Peyer's patch (tissue), 4 donors: Measurements from ENCODE around the gene TLE5.

Experiments used
- POLR2A ChIP-seq, 2 donors: fragments of 450-650 bp; IDR thresholded peaks; one replicate each; pipeline ENCODE4 v1.5.1; 2017; ENCODE audit warnings: antibody characterized with exemption in 2 of 2, mild to moderate bottlenecking in 2 of 2, moderate library complexity in 2 of 2
- TF ChIP-seq, protein P1 (sequence below), 6 experiments: fragments of 450-650 bp in 4 of 6; fragments of 200-600 bp in 2 of 6; sonication (generic) in 1 of 6; IDR thresholded peaks; one replicate each; pipeline ENCODE4 v1.5.1; 2017 to 2019; ENCODE audit warnings: antibody characterized with exemption in 6 of 6, mild to moderate bottlenecking in 3 of 6, moderate library complexity in 1 of 6

DNA sequence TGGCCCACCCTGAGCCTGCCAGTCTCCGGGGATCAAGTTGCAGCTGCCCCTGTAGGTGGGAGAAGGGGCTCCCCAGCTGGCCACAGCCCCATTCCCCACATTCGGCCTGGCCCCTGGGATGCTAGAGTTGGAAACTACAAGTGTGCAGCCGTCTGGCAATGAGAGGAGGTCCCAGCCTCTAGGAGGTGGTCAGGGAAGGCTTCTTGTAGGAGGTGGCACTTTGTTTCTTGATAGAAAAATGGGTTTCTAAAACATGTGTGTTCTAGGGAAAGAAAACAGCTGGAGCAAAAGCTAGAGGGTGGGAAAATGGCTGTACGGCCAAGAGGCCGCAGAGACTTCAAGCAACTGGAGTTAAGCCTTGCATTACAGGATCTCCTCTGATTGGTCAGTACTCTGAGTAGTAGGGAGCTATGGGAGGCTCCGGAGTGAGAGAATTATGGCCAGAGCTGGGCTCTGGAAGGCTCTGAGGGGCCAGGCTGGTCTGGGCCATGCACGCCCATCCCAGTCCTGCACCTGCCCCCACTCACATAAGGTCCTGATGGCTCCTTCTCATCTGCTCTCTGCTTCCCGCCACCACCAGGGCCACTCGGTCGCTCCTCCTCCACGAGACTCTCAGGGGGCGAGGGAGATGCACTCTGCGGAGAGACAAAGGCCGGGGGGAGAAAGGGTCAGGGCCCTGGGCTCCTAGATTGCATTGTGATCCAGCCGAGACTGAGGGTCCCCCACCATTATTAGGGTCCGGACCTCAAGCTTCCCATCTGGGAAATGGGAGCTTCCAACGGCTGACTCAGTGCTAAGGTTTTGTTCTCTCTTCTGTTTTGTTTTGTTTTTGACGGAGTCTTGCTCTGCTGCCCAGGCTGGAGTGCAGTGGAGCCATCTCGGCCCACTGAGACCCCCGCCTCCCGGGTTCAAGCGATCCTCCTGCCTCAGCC lies 46.9 kb downstream of the TLE5 start:
- TF ChIP-seq, protein P1, sequence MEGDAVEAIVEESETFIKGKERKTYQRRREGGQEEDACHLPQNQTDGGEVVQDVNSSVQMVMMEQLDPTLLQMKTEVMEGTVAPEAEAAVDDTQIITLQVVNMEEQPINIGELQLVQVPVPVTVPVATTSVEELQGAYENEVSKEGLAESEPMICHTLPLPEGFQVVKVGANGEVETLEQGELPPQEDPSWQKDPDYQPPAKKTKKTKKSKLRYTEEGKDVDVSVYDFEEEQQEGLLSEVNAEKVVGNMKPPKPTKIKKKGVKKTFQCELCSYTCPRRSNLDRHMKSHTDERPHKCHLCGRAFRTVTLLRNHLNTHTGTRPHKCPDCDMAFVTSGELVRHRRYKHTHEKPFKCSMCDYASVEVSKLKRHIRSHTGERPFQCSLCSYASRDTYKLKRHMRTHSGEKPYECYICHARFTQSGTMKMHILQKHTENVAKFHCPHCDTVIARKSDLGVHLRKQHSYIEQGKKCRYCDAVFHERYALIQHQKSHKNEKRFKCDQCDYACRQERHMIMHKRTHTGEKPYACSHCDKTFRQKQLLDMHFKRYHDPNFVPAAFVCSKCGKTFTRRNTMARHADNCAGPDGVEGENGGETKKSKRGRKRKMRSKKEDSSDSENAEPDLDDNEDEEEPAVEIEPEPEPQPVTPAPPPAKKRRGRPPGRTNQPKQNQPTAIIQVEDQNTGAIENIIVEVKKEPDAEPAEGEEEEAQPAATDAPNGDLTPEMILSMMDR (IDR thresholded peaks at IDR 0.05): no peak
- TF ChIP-seq POLR2A (IDR thresholded peaks at IDR 0.05): no peak
